H1 (cell line): ENCODE measurements around the gene PPP1R3E. TPM values are rescaled to one million over a fixed set of nuclear protein-coding genes. Genes with fewer than 3 reads are reported as not detected.

Source experiments
- CTCF ChIA-PET: fragments of 300-600 bp; sonication (Branson Sonifier 250); formaldehyde crosslinking; loops from one replicate; lab custom pipeline; 2021; ENCODE audit not compliant: partially characterized antibody; lab: Charles Lee
- POLR2A ChIA-PET: fragments of 300-600 bp; sonication (Branson Sonifier 250); formaldehyde crosslinking; loops from one replicate; lab custom pipeline; 2021; ENCODE audit warnings: inconsistent platforms; ENCODE audit not compliant: partially characterized antibody; lab: Charles Lee
- DNase-seq, 2 experiments: peaks; one replicate each; pipeline versions ENCODE4 v3.0.0 to v3.0.0-alpha.2; 2010 to 2022; ENCODE audit warnings: low spot score in 2 of 2, low read depth in 1 of 2, mixed read lengths in 1 of 2
- FAIRE-seq: peaks from 2 replicates; lab custom pipeline; 2011; peaks lifted over from hg19 to GRCh38; lab: Jason Lieb, UNC
- H2AFZ ChIP-seq: 2 replicates; pipeline ENCODE4 v1.8.1; 2012; ENCODE audit warnings: low read length, inconsistent platforms
- H2AK5ac ChIP-seq: 2 replicates; pipeline ENCODE4 v1.6.1; 2013; ENCODE audit warnings: low read depth, low read length
- H2BK120ac ChIP-seq: replicated peaks from 2 replicates; pipeline ENCODE3; 2013; ENCODE audit warnings: low read depth, low read length, inconsistent platforms
- H2BK12ac ChIP-seq: 2 replicates; pipeline ENCODE4 v1.6.1; 2013; ENCODE audit warnings: low read depth, low read length
- H2BK15ac ChIP-seq: 2 replicates; pipeline ENCODE4 v1.6.1; 2013; ENCODE audit warnings: low read length
- H2BK20ac ChIP-seq: 2 replicates; pipeline ENCODE4 v1.6.1; 2013; ENCODE audit warnings: low read length
- H2BK5ac ChIP-seq: 2 replicates; pipeline ENCODE4 v1.6.1; 2013; ENCODE audit warnings: low read depth, low read length
- H3K14ac ChIP-seq: 2 replicates; pipeline ENCODE4 v1.6.1; 2013; ENCODE audit warnings: inconsistent platforms; ENCODE audit not compliant: insufficient read length
- H3K18ac ChIP-seq: 2 replicates; pipeline ENCODE4 v1.6.1; 2013; ENCODE audit warnings: low read length; ENCODE audit errors: extremely low read depth
- H3K23ac ChIP-seq: 2 replicates; pipeline ENCODE4 v1.6.1; 2013; ENCODE audit warnings: inconsistent platforms; ENCODE audit not compliant: insufficient read length
- H3K23me2 ChIP-seq: 2 replicates; pipeline ENCODE4 v1.6.1; 2013; ENCODE audit warnings: low read depth, low read length
- H3K27ac ChIP-seq: 2 replicates; pipeline ENCODE4 v1.6.1; 2011; ENCODE audit warnings: low read depth, low read length, inconsistent platforms
- H3K27me3 ChIP-seq, 4 experiments: replicated peaks in 1 of 4; 1 replicate in 1 of 4; 2 replicates in 3 of 4; pipeline versions ENCODE4 v1.6.1 to v1.8.1; 2011 to 2013; ENCODE audit warnings: low read length in 3 of 4, mild to moderate bottlenecking in 3 of 4, inconsistent platforms in 2 of 4, mixed read lengths in 2 of 4, moderate library complexity in 1 of 4; ENCODE audit not compliant: control insufficient read depth in 3 of 4, insufficient read depth in 3 of 4; ENCODE audit errors: extremely low read depth in 1 of 4
- H3K36me3 ChIP-seq, 4 experiments: 2 replicates each; pipeline versions ENCODE4 v1.6.1 to v1.8.1; 2011 to 2013; ENCODE audit warnings: mild to moderate bottlenecking in 4 of 4, low read length in 3 of 4, moderate library complexity in 2 of 4, control low read depth in 1 of 4, inconsistent platforms in 1 of 4; ENCODE audit not compliant: insufficient read depth in 4 of 4, control insufficient read depth in 2 of 4
- H3K4ac ChIP-seq: replicated peaks from 2 replicates; pipeline ENCODE3; 2013; ENCODE audit warnings: low read length, low read depth, mixed read lengths, inconsistent platforms; ENCODE audit not compliant: insufficient read length
- H3K4me1 ChIP-seq, 4 experiments: replicated peaks in 1 of 4; 1 replicate in 1 of 4; 2 replicates in 3 of 4; pipeline versions ENCODE4 v1.6.1 to v1.8.1; 2011 to 2013; ENCODE audit warnings: low read length in 3 of 4, inconsistent platforms in 2 of 4, mixed read lengths in 1 of 4; ENCODE audit not compliant: insufficient read depth in 4 of 4, control insufficient read depth in 3 of 4
- H3K4me2 ChIP-seq, 2 experiments: 2 replicates each; pipeline versions ENCODE4 v1.6.1 to v1.8.1; 2011 to 2013; ENCODE audit warnings: low read depth in 2 of 2, low read length in 2 of 2, control low read depth in 1 of 2, inconsistent platforms in 1 of 2, mild to moderate bottlenecking in 1 of 2; ENCODE audit not compliant: insufficient read depth in 1 of 2
- H3K4me3 ChIP-seq, 4 experiments: fragments of 200-600, 300-600 bp in 1 of 4; sonication (generic), shearing (Covaris generic), sonication (Bioruptor Twin) in 1 of 4; 2 replicates each; pipeline versions ENCODE4 v1.5.1 to v1.8.1; 2011 to 2016; ENCODE audit warnings: low read length in 4 of 4, low read depth in 3 of 4, control low read depth in 2 of 4, inconsistent platforms in 2 of 4, mild to moderate bottlenecking in 2 of 4, mixed read lengths in 1 of 4, moderate library complexity in 1 of 4; ENCODE audit not compliant: insufficient read depth in 2 of 4; ENCODE audit errors: extremely low read depth in 1 of 4
- H3K56ac ChIP-seq: replicated peaks from 2 replicates; pipeline ENCODE3; 2013; ENCODE audit warnings: low read depth, mild to moderate bottlenecking, mixed read lengths, low read length, inconsistent platforms; ENCODE audit not compliant: insufficient read length
- H3K79me1 ChIP-seq: 2 replicates; pipeline ENCODE4 v1.6.1; 2013; ENCODE audit warnings: low read depth, low read length, control low read depth
- H3K79me2 ChIP-seq, 2 experiments: 2 replicates each; pipeline versions ENCODE4 v1.6.1 to v1.8.1; 2012 to 2013; ENCODE audit warnings: low read length in 2 of 2, mild to moderate bottlenecking in 2 of 2, inconsistent platforms in 1 of 2; ENCODE audit not compliant: insufficient read depth in 2 of 2, control insufficient read depth in 1 of 2
- H3K9ac ChIP-seq, 4 experiments: replicated peaks in 1 of 4; 1 replicate in 1 of 4; 2 replicates in 3 of 4; pipeline versions ENCODE4 v1.6.1 to v1.8.1; 2011 to 2013; ENCODE audit warnings: low read depth in 3 of 4, low read length in 3 of 4, control low read depth in 2 of 4, mild to moderate bottlenecking in 2 of 4, moderate library complexity in 2 of 4, inconsistent platforms in 1 of 4; ENCODE audit errors: extremely low read depth in 1 of 4
- H3K9me3 ChIP-seq, 2 experiments: 2 replicates each; pipeline versions ENCODE4 v1.6.1 to v1.8.1; 2012 to 2013; ENCODE audit warnings: mild to moderate bottlenecking in 2 of 2, moderate library complexity in 2 of 2, control low read depth in 1 of 2, inconsistent platforms in 1 of 2, low read depth in 1 of 2, low read length in 1 of 2, mixed read lengths in 1 of 2; ENCODE audit not compliant: insufficient read depth in 2 of 2
- H4K20me1 ChIP-seq, 2 experiments: replicated peaks in 1 of 2; 2 replicates each; pipeline versions ENCODE3 to v1.8.1; 2011 to 2013; ENCODE audit warnings: inconsistent platforms in 2 of 2, low read length in 2 of 2, mild to moderate bottlenecking in 1 of 2; ENCODE audit not compliant: insufficient read depth in 2 of 2, control insufficient read depth in 1 of 2
- H4K5ac ChIP-seq: 2 replicates; pipeline ENCODE4 v1.6.1; 2013; ENCODE audit warnings: low read length, low read depth, mixed read lengths, inconsistent platforms; ENCODE audit not compliant: insufficient read length
- H4K8ac ChIP-seq: 2 replicates; pipeline ENCODE4 v1.8.0; 2013; ENCODE audit warnings: mild to moderate bottlenecking, moderate library complexity, low read length, inconsistent platforms; ENCODE audit not compliant: insufficient read depth; ENCODE audit errors: extremely low read depth
- H4K91ac ChIP-seq: replicated peaks from 2 replicates; pipeline ENCODE3; 2013; ENCODE audit warnings: low read length, mixed read lengths, inconsistent platforms; ENCODE audit not compliant: insufficient read length
- BACH1 ChIP-seq: IDR thresholded peaks from 2 replicates; pipeline ENCODE4 v1.6.1; 2012; ENCODE audit warnings: low read length, improper control_type of control experiment
- BRCA1 ChIP-seq: IDR thresholded peaks from 2 replicates; pipeline ENCODE4 v1.6.1; 2012; ENCODE audit warnings: low read depth, low read length, improper control_type of control experiment
- CEBPB ChIP-seq: IDR thresholded peaks from 2 replicates; pipeline ENCODE4 v1.6.1; 2012; ENCODE audit warnings: low read depth, low read length
- EP300 ChIP-seq, 2 experiments: IDR thresholded peaks; 1 replicate in 1 of 2; 2 replicates in 1 of 2; pipeline ENCODE4 v1.6.1; 2011 to 2012; ENCODE audit warnings: low read depth in 2 of 2, low read length in 2 of 2, mild to moderate bottlenecking in 2 of 2, borderline replicate concordance in 1 of 2, inconsistent platforms in 1 of 2, moderate library complexity in 1 of 2
- FOSL1 ChIP-seq: IDR thresholded peaks from 2 replicates; pipeline ENCODE4 v1.6.1; 2011; ENCODE audit warnings: mild to moderate bottlenecking, low read depth, low read length, moderate library complexity; ENCODE audit not compliant: insufficient read depth
- KDM1A ChIP-seq: fragments of 200-600, 300-600 bp; sonication (generic); IDR thresholded peaks from 2 replicates; pipeline ENCODE4 v1.7.1; 2016; ENCODE audit warnings: mild to moderate bottlenecking, low read length, borderline replicate concordance
- KDM4A ChIP-seq: IDR thresholded peaks from one replicate; pipeline ENCODE4 v1.7.1; 2012; ENCODE audit warnings: low read depth, mild to moderate bottlenecking, moderate library complexity, low read length, inconsistent platforms; ENCODE audit not compliant: severe bottlenecking
- NRF1 ChIP-seq: IDR thresholded peaks from 2 replicates; pipeline ENCODE4 v1.6.1; 2011; ENCODE audit warnings: mild to moderate bottlenecking, low read depth, low read length, improper control_type of control experiment
- POLR2A ChIP-seq, 2 experiments: IDR thresholded peaks; 1 replicate in 1 of 2; 2 replicates in 1 of 2; pipeline ENCODE4 v1.6.1; 2011; ENCODE audit warnings: low read depth in 2 of 2, low read length in 2 of 2, mild to moderate bottlenecking in 2 of 2; ENCODE audit errors: control extremely low read depth in 1 of 2
- POLR2AphosphoS5 ChIP-seq: IDR thresholded peaks from 2 replicates; pipeline ENCODE4 v1.6.1; 2011; ENCODE audit warnings: low read depth, low read length
- POU5F1 ChIP-seq: IDR thresholded peaks from 2 replicates; pipeline ENCODE4 v1.6.1; 2011; ENCODE audit warnings: low read depth, mild to moderate bottlenecking, low read length, moderate library complexity
- SIRT6 ChIP-seq: IDR thresholded peaks from one replicate; pipeline ENCODE4 v1.7.1; 2012; ENCODE audit warnings: low read length, inconsistent platforms
- SP2 ChIP-seq: IDR thresholded peaks from 2 replicates; pipeline ENCODE4 v1.6.1; 2012; ENCODE audit warnings: mild to moderate bottlenecking, low read length, inconsistent platforms
- TAF7 ChIP-seq: optimal IDR thresholded peaks from 2 replicates; pipeline ENCODE3; 2011; ENCODE audit warnings: low read depth, mild to moderate bottlenecking, inconsistent platforms, low read length, moderate library complexity, borderline replicate concordance
- YY1 ChIP-seq: IDR thresholded peaks from 2 replicates; pipeline ENCODE4 v1.6.1; 2011; ENCODE audit warnings: low read depth, mild to moderate bottlenecking, low read length
- WGBS, 2 experiments: shearing (Covaris generic) in 1 of 2; methylation state at CpG; one replicate each; pipeline versions ENCODE4 v1.1.6 to v1.1.7; 2013 to 2015; ENCODE audit warnings: low lambda C conversion rate in 2 of 2, mixed read lengths in 2 of 2, inconsistent platforms in 1 of 2, low coverage in 1 of 2, missing lambda C conversion rate in 1 of 2; ENCODE audit not compliant: insufficient replicate concordance in 2 of 2, insufficient coverage in 1 of 2, insufficient read length in 1 of 2; ENCODE audit errors: extremely low coverage in 1 of 2, missing lambda C conversion rate in 1 of 2; 5-methylcytosine and 5-hydroxymethylcytosine counted together
- polyA plus RNA-seq, 7 experiments: library from polyadenylated mRNA; depleted of rRNA in 3 of 7; stranded (reverse) in 5 of 7; unstranded in 2 of 7; fragments of >200 nt in 5 of 7; fragments of 200-250 nt in 2 of 7; gene quantifications; 1 replicate in 5 of 7; 2 replicates in 1 of 7; 4 replicates in 1 of 7; pipeline versions ENCODE4 v1.2.1 to v1.2.3, GENCODE V29; 2011 to 2013; ENCODE audit warnings: missing spikeins in 2 of 7, mixed read lengths in 2 of 7
- total RNA-seq: library from RNA; stranded (reverse); fragmentation: NEBNext Ultra II Directional; extraction: Animal tissue kit (Norgen Biotek cat#: 25700); gene quantifications from 2 replicates; pipeline ENCODE4 v1.2.1, GENCODE V29; 2021

The PPP1R3E gene
- total and polyA plus RNA-seq, 2 of the 8 experiments (the other 6 are each of a cell fraction or from before 2014, with no cell fraction given) = 4.4 to 4.7 TPM

- no peak for DNase-seq
- H3K9ac ChIP-seq = no peak overlapping the region
- no peak overlapping the region for H4K91ac ChIP-seq
- no peak overlapping the region for H3K56ac ChIP-seq
- no peak overlapping the region for H3K14ac ChIP-seq
- H3K23ac ChIP-seq = no peak overlapping the region
- ChIA-PET POLR2A (interaction anchor here (2.1 kb wide), 1 partner anchor 11 kb away, joined by 8 read pairs; the partner anchor contains the start of gene HOMEZ), CTCF (interaction anchor here (0.8 to 4.9 kb wide), 5 partner anchors 9 to 104 kb away, joined by 3 to 42 read pairs (median 4); no protein-coding TSS in a partner anchor)
- H4K5ac ChIP-seq = no peak overlapping the region
- no peak overlapping the region for H2AFZ ChIP-seq
- H3K79me1 ChIP-seq = no peaks in the 10 kb centered on the region
- no peak for FAIRE-seq
- H3K4me3 ChIP-seq = no peak overlapping the region
- H3K27me3 ChIP-seq = peaks cover 0 to 16% (median 8%) of the 10 kb centered on the region in 4 experiments; a peak in 5 of 7 replicates
- peaks cover 2 to 7% (median 5%) of the 10 kb centered on the region in 4 experiments; a peak in 4 of 7 replicates for H3K4me1 ChIP-seq
- no peak overlapping the region for H2AK5ac ChIP-seq
- 71% methylated on average over 1 of the region's 2 CpGs; no CpG with 5 or more reads in 1 of the 2 experiments for WGBS, 2 experiments
- H3K23me2 ChIP-seq = no peaks in the 10 kb centered on the region; the same call in 1 of the 2 replicates
- H3K4ac ChIP-seq = no peak overlapping the region
- no peaks in the 10 kb centered on the region for H3K79me2 ChIP-seq
- no peak overlapping the region for H2BK120ac ChIP-seq
- no peak overlapping the region for H2BK15ac ChIP-seq
- no peaks in the 10 kb centered on the region for H3K36me3 ChIP-seq
- peaks cover 0 to 1% of the 10 kb centered on the region in 2 experiments for H4K20me1 ChIP-seq
- no peak overlapping the region for H4K8ac ChIP-seq
- no peak overlapping the region for H3K4me2 ChIP-seq
- H2BK20ac ChIP-seq = no peak overlapping the region
- H3K27ac ChIP-seq = no peak overlapping the region
- no peak overlapping the region for H2BK12ac ChIP-seq
- no peak overlapping the region for H3K18ac ChIP-seq
- TF ChIP-seq KDM4A = no peak
- no peak for TF ChIP-seq KDM1A
- TF ChIP-seq BRCA1 = no peak
- TF ChIP-seq TAF7 = no peak
- no peak for TF ChIP-seq SP2
- no peak for TF ChIP-seq POU5F1
- TF ChIP-seq BACH1 = no peak
- no peak for TF ChIP-seq YY1
- TF ChIP-seq FOSL1 = no peak
- TF ChIP-seq POLR2A (IDR thresholded peaks at IDR 0.05; ENCODE audit: control extremely low read depth in 1 of 2, low read depth in 2 of 2, low read length in 2 of 2) = no peak
- TF ChIP-seq NRF1 = no peak
- TF ChIP-seq POLR2AphosphoS5 = no peak
- TF ChIP-seq CEBPB = no peak
- no peak for TF ChIP-seq SIRT6
- TF ChIP-seq EP300 (IDR thresholded peaks at IDR 0.05; ENCODE audit: borderline replicate concordance in 1 of 2, low read depth in 2 of 2, low read length in 2 of 2) = no peak
- TF ChIP-seq, all 59 proteins: peak for 0
- H2BK5ac ChIP-seq = no peak overlapping the region
- no peaks in the 10 kb centered on the region for H3K9me3 ChIP-seq
Observed at GRCh38 chr14:23275412-23275811, 27.2 kb downstream of the PPP1R3E start.
